Calu3 (cell line): Measurements from ENCODE around the gene KLHL15. TPM values are rescaled to one million over a fixed set of nuclear protein-coding genes. Genes with fewer than 3 reads are reported as not detected.

ENCODE experiments used
- BruUV-seq: library from RNA; stranded (reverse); fragments of 400-500 nt; replicated peaks from 2 replicates; lab custom pipeline; 2021; lab: Mats Ljungman, UMichigan
- CTCF ChIA-PET: fragments of 300-600 bp; sonication (Branson Sonifier 250); formaldehyde crosslinking; loops from one replicate; lab custom pipeline; 2022; ENCODE audit warnings: antibody characterized with exemption; lab: Charles Lee
- DNase-seq: peaks from one replicate; pipeline ENCODE4 v3.0.0; 2022
- H3K27ac Mint-ChIP-seq: one replicate; pipeline ENCODE4 v1.8.0; 2022; ENCODE audit warnings: mixed read lengths; ENCODE audit not compliant: unreplicated experiment
- H3K27me3 Mint-ChIP-seq: one replicate; pipeline ENCODE4 v1.8.0; 2022; ENCODE audit warnings: mixed read lengths; ENCODE audit not compliant: unreplicated experiment
- H3K36me3 Mint-ChIP-seq: one replicate; pipeline ENCODE4 v1.8.0; 2022; ENCODE audit warnings: mild to moderate bottlenecking, moderate library complexity, mixed read lengths; ENCODE audit not compliant: insufficient read depth, unreplicated experiment
- H3K4me1 Mint-ChIP-seq: one replicate; pipeline ENCODE4 v1.8.0; 2022; ENCODE audit warnings: mild to moderate bottlenecking, low read depth, mixed read lengths; ENCODE audit not compliant: unreplicated experiment
- H3K4me3 Mint-ChIP-seq: one replicate; pipeline ENCODE4 v1.8.0; 2022; ENCODE audit warnings: mild to moderate bottlenecking, low read depth, moderate library complexity, mixed read lengths; ENCODE audit not compliant: unreplicated experiment
- H3K9me3 Mint-ChIP-seq: one replicate; pipeline ENCODE4 v1.8.0; 2022; ENCODE audit warnings: low read depth, mixed read lengths; ENCODE audit not compliant: unreplicated experiment
- intact Hi-C: fragments of 100-400 bp; cut with micrococcal nuclease; formaldehyde crosslinking; loops from one replicate; pipeline ENCODE4 v1.10.0; 2022; ENCODE audit not compliant: unreplicated experiment
- total RNA-seq: library from RNA; stranded (reverse); gene quantifications from 2 replicates; pipeline ENCODE4 v1.2.3, GENCODE V29; 2022
- TF ChIP-seq, protein P1 (sequence below): fragments of 200-600 bp; IDR thresholded peaks from one replicate; pipeline ENCODE4 v1.8.0; 2022; ENCODE audit warnings: antibody characterized with exemption; ENCODE audit not compliant: unreplicated experiment

KLHL15 gene
- total RNA-seq, 1 experiment from 2014 or later: 4.7 TPM

DNA sequence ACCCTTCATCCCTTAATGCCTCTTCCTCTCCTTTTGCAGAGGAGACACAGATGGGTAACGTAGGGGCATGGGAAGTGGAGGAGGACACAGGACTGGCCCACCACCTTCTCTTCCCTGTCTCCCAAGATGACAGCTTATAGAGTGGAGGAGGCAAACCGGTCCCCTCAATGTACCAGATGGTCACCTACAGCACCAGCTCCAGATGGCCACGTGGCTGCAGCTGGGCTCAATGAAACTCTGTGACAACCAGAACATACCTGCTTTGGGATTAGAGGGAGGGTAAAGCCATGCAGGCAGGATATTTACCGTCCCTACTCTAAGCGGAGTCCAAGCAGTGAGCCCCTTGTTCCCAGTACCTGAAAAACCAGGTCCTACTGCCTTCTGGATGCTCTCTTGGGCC is 7.5 kb upstream of the KLHL15 start:
- Mint-ChIP-seq H3K27me3 (no peaks in the 10 kb centered on the region), H3K4me3 (no peak overlapping the region), H3K9me3 (no peaks in the 10 kb centered on the region), H3K4me1 (no peaks in the 10 kb centered on the region), H3K27ac (no peak overlapping the region), H3K36me3 (no peaks in the 10 kb centered on the region)
- TF ChIP-seq, protein P1, sequence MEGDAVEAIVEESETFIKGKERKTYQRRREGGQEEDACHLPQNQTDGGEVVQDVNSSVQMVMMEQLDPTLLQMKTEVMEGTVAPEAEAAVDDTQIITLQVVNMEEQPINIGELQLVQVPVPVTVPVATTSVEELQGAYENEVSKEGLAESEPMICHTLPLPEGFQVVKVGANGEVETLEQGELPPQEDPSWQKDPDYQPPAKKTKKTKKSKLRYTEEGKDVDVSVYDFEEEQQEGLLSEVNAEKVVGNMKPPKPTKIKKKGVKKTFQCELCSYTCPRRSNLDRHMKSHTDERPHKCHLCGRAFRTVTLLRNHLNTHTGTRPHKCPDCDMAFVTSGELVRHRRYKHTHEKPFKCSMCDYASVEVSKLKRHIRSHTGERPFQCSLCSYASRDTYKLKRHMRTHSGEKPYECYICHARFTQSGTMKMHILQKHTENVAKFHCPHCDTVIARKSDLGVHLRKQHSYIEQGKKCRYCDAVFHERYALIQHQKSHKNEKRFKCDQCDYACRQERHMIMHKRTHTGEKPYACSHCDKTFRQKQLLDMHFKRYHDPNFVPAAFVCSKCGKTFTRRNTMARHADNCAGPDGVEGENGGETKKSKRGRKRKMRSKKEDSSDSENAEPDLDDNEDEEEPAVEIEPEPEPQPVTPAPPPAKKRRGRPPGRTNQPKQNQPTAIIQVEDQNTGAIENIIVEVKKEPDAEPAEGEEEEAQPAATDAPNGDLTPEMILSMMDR: no peak
- intact Hi-C loops: no loop called here
- DNase-seq: no peak
- CTCF ChIA-PET: no interaction called here
- no TSS peak for BruUV-seq

- BruUV-seq: no TSS peak
- no peaks in the 10 kb centered on the region for H3K9me3 Mint-ChIP-seq
- peaks cover 6% of the 10 kb centered on the region for H3K36me3 Mint-ChIP-seq
- no peak overlapping the region for H3K4me3 Mint-ChIP-seq
- intact Hi-C loops: no loop called here
- TF ChIP-seq, protein P1: no peak
- H3K27ac Mint-ChIP-seq: no peak overlapping the region
- no peaks in the 10 kb centered on the region for H3K27me3 Mint-ChIP-seq
- H3K4me1 Mint-ChIP-seq: no peaks in the 10 kb centered on the region
- DNase-seq: no peak
- CTCF ChIA-PET: no interaction called here
Observed at GRCh38 chrX:24030597-24030996, 3.6 kb upstream of the KLHL15 start.

DNA sequence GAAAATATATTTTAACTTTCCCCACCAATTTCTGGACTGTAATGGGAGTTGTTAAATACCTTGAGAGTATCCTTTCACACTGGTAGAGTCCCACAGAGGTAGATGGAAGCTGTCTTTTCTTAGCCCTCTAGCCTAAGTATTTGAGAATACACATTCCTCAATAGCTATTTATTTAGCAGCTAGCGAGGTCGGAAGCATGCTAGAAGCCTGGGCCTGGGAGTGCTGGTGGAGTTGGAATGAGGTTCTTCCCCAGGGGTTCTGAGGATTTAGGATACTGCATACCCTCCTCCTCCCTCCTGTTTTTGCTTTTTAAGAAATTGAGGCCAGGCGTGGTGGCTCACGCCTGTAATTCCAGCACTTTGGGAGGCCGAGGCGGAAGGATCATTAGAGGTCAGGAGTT is 999 bp upstream of the KLHL15 start:
- TF ChIP-seq, protein P1: no peak
- no peaks in the 10 kb centered on the region for H3K4me1 Mint-ChIP-seq
- no peak overlapping the region for H3K4me3 Mint-ChIP-seq
- peaks cover 13% of the 10 kb centered on the region for H3K36me3 Mint-ChIP-seq
- DNase-seq: no peak
- H3K27ac Mint-ChIP-seq: no peak overlapping the region
- no peaks in the 10 kb centered on the region for H3K27me3 Mint-ChIP-seq
- intact Hi-C loops: no loop called here
- BruUV-seq: no TSS peak
- no peaks in the 10 kb centered on the region for H3K9me3 Mint-ChIP-seq
- CTCF ChIA-PET: no interaction called here

GRCh38 chrX:24026432-24026831 is 554 bp downstream of the KLHL15 start:
- BruUV-seq: no TSS peak
- H3K36me3 Mint-ChIP-seq: peaks cover 13% of the 10 kb centered on the region
- H3K4me1 Mint-ChIP-seq: peaks cover 2% of the 10 kb centered on the region
- H3K27ac Mint-ChIP-seq: no peak overlapping the region
- intact Hi-C loops: no loop called here
- H3K4me3 Mint-ChIP-seq: peak overlapping the region; percentile 62
- TF ChIP-seq, protein P1: no peak
- CTCF ChIA-PET: interaction anchor here (0.6 to 1.4 kb wide), 2 partner anchors 28 to 119 kb away, joined by 5 to 14 read pairs; partner anchors contain the start of gene EIF2S3
- DNase-seq: no peak
- no peaks in the 10 kb centered on the region for H3K9me3 Mint-ChIP-seq
- no peaks in the 10 kb centered on the region for H3K27me3 Mint-ChIP-seq
